ENCODE results near the gene NSUN2. TPM values are rescaled to one million over a fixed set of nuclear protein-coding genes. Genes with fewer than 3 reads are reported as not detected.

The NSUN2 gene
- total RNA-seq, 3 donors from 2014 or later = 50.3 to 54.3 (median 52.5) TPM

GRCh38 chr5:6586647-6587042 lies 46.2 kb downstream of the NSUN2 start:
- Histone ChIP-seq H3K4me3 (no peak overlapping the region), H3K9me3 (no peaks in the 10 kb centered on the region), H3K36me3 (ENCODE audit: low read depth) (no peaks in the 10 kb centered on the region), H3K4me1 (ENCODE audit: low read depth) (peaks cover 4% of the 10 kb centered on the region)
- ATAC-seq (no peak), DNase-seq (no peak)
- intact Hi-C loops (cut with DNase I, micrococcal nuclease) = no loop called here
- no peak for TF ChIP-seq CTCF (IDR thresholded peaks at IDR 0.05)

- H3K9me3 ChIP-seq = no peaks in the 10 kb centered on the region
- TF ChIP-seq CTCF (IDR thresholded peaks at IDR 0.05) = no peak
- H3K36me3 ChIP-seq (ENCODE audit: low read depth) = no peaks in the 10 kb centered on the region
- ATAC-seq (no peak), DNase-seq (no peak)
- H3K4me1 ChIP-seq (ENCODE audit: low read depth) = peaks cover 4% of the 10 kb centered on the region
- no peak overlapping the region for H3K4me3 ChIP-seq
- intact Hi-C loops (cut with DNase I, micrococcal nuclease) = no loop called here
These were observed 46.8 kb downstream of the NSUN2 start for GRCh38 chr5:6585939-6586646.

DNA sequence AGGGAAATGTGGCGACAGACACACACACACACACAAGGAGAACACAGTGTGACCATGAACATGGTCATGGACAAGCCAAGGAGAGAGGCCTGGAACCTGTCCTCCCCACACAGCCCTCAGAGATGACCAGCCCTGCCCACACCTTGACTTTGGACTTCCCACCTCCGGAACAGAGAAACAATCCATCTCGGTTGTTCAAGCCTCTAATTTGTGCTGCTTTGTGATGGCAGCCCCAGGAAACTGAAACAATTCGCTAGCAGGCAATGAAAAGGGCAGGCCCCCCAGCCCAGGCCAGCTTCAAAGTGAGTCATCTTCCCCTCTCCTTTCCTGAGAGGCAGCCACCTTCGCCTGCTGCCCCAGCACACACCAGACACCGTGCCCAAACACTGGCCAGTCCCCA lies 47.7 kb downstream of the NSUN2 start:
- Histone ChIP-seq H3K36me3 (ENCODE audit: low read depth) (no peaks in the 10 kb centered on the region), H3K9me3 (no peaks in the 10 kb centered on the region), H3K4me1 (ENCODE audit: low read depth) (peaks cover 4% of the 10 kb centered on the region), H3K4me3 (no peak overlapping the region)
- ATAC-seq (no peak), DNase-seq (no peak)
- intact Hi-C loops (cut with DNase I, micrococcal nuclease) = no loop called here
- no peak for TF ChIP-seq CTCF (IDR thresholded peaks at IDR 0.05)

DNA sequence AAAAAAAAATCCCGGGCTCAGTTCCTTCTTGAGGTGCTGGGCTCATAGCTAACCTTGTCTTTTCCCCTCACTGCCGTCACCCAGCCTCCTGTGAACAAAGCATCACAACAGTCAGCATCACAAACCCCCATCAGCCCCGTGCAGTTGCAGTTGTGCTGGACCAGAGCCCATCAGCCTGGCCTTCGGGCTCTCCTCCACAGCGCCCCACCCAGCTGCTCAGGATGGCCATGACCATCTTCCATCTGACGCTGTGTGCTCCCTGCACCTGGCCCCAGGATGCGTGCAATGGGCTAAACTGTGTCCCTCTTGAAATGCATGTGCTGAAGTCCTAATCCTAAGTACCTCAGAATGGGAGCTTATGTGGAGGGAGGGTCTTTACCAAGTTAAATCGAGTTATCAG lies 48.1 kb downstream of the NSUN2 start:
- intact Hi-C loops (cut with DNase I, micrococcal nuclease) = no loop called here
- DNase-seq (no peak), ATAC-seq (no peak)
- Histone ChIP-seq H3K4me1 (ENCODE audit: low read depth) (peaks cover 4% of the 10 kb centered on the region), H3K4me3 (no peak overlapping the region), H3K9me3 (no peaks in the 10 kb centered on the region), H3K36me3 (ENCODE audit: low read depth) (no peaks in the 10 kb centered on the region)
- TF ChIP-seq CTCF (IDR thresholded peaks at IDR 0.05) = no peak

DNA sequence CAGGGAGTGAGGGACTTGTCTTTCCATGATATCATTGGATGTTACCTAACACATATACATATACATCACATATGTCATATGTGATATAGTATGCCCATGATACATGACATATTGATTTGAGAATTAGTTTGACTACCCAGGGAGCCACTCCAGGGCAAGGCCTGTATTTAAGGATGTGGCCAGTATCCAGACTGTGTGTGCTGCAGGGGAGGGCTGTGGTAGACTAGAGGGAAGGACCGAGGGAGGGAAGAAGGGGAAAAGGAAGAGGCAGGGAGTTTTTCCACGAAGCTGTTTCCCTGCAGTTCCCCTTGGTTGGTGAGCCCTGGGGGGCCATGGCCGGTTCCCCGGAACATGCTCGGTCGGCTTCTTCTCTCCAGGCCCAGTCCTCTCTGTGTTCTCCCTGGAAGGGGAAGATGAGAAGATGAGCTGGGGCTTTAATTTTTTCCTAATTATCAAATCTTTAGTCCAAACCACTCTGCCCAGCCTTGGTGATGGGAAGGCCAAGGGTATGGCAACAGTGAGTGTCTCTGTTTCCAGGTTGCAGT lies 48.7 kb downstream of the NSUN2 start:
- no peak for TF ChIP-seq CTCF (IDR thresholded peaks at IDR 0.05)
- no peaks in the 10 kb centered on the region for H3K9me3 ChIP-seq
- DNase-seq = no peak
- no peaks in the 10 kb centered on the region for H3K36me3 ChIP-seq (ENCODE audit: low read depth)
- H3K4me1 ChIP-seq (ENCODE audit: low read depth) = peaks cover 4% of the 10 kb centered on the region
- no peak overlapping the region for H3K4me3 ChIP-seq
- intact Hi-C loops (cut with DNase I, micrococcal nuclease) = no loop called here
- no peak for ATAC-seq
